ENCODE measurements around the gene CDRT4.

Gene CDRT4

GRCh38 chr17:15492791-15493692 is 25.6 kb upstream of the CDRT4 start:
- DNase-seq: no peak

- no peak for DNase-seq
Observed at GRCh38 chr17:15492186-15492585, 24.8 kb upstream of the CDRT4 start.

- DNase-seq: peak; percentile 66 to 70
Observed at GRCh38 chr17:15490634-15491261, 23.3 kb upstream of the CDRT4 start.

GRCh38 chr17:15488557-15488956 is 21.1 kb upstream of the CDRT4 start:
- no peak for DNase-seq

- no peak for DNase-seq
Observed at GRCh38 chr17:15485045-15485444, 17.6 kb upstream of the CDRT4 start.

GRCh38 chr17:15483431-15483830 is 16.0 kb upstream of the CDRT4 start:
- DNase-seq: no peak

DNA sequence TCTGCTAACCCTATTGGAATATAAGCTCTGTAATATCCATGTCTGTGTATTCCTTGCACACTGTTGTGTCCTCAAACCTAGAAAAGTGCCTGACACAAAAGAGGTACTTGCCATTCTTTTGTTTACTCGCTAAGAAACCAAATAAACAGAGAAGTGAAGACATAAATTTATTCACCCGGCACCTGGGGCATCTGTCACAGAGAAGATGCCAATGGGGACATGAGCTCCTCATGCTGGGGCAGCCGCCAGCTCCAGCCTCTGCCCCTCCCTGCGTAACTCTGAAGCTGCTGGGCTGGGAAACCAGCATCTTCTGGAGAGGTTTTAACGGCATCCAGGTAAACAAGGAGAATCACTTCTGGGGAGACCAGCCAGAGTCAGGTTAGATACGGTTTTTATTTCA is 15.1 kb upstream of the CDRT4 start:
- no peak for DNase-seq

DNA sequence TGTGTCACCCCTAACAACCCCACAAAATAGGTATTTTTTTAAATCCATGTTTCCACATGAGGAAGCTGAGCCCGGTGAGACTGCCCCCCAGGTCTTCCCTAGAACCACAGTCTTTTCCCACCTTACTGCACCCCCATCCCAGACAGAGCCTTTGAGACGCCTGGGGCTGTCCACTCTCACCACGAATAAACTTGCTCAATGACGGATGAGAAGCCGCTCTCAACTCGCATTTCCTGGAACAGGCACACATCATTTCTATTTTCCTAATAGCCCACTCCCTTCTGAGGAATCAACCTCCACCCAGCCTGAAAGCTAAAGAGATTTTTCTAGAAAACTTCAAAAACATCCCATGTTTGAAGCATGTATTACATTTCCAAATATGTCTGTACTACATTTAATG is 14.1 kb upstream of the CDRT4 start:
- no peak for DNase-seq

DNA sequence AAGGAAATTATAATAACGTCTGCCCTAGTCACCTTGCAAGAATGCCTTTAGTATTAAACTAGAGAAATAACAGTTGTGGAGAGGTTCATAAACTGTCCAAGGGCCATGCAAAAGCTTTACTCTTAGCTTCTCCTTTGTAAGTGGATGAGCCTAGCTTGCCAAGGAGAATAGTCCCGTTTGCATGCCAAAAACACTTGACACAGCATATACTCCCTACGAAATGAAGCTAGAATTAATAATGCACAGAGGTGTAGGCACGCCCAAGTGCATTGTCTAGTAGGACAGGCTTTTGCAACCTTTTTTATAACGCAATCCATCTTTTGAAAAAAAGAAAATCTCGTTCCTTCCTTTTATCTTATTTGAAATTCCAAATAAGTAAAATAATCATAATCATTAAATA is 12.8 kb upstream of the CDRT4 start:
- no peak for DNase-seq

DNA sequence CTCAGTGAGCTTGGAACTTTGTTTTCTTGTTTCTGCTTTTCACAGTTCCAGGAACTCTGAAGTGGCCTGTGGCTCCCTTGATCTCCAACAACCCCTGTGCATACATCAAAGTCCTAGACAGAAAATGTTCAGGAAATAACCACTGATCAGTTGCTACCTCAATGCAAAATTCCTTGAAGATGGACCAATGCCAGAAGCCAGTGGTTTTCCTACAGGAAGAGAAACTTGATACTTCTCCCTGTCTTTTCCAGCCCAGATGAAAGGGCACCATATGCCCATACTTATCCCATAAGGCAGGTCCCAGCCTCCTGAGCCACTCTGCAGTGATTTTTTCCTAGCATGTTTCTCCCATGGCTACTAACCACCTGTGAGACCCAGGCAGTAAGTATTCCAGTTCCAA is 12.3 kb upstream of the CDRT4 start:
- DNase-seq: no peak

- no peak for DNase-seq
Observed at GRCh38 chr17:15478845-15479244, 11.4 kb upstream of the CDRT4 start.

GRCh38 chr17:15475631-15476354 is 8.4 kb upstream of the CDRT4 start:
- no peak for DNase-seq

DNA sequence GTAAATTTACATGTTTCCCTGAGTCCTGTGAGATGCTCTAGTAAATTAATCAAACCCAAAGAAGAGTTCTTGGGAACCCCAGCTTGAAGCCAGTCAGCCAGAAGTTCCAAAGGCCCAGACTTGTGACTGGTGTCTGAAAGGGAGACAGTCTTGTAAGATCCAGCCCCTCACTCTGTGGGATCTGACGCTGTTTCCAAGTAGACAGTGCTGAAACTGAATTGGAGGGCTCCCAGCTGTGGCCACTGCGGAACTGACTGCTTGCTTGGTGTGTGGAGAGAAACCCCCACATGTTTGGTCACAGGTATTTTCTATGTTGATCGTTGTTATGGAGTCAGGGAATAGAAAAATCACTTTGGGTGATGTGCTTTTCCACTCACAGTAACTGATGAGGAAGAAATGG is 5.5 kb upstream of the CDRT4 start:
- no peak for DNase-seq

DNA sequence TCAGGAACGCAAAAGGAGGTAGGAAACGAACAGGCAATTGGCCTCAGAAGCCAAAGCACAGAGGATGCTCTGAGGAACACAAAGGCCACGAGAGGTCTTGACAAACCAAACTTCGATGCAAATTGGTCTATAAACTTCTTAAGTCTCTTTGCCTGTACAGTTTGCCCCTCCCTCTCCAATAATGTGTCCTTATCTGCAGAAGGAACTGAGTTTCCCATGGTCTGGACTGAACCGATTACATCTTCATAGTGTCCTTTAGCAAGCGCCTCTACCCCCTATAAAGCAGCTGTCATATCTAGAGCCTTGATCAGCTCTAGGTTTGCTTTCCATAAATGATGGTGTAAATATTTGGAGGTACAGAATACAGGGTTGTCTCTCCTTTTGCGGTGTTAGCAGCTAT is 3.1 kb upstream of the CDRT4 start:
- no peak for DNase-seq

GRCh38 chr17:15469260-15469659 is 1.8 kb upstream of the CDRT4 start:
- DNase-seq: no peak

GRCh38 chr17:15468126-15468525 is 705 bp upstream of the CDRT4 start:
- DNase-seq: no peak

GRCh38 chr17:15466131-15466530 is 1.3 kb downstream of the CDRT4 start:
- no peak for DNase-seq

DNA sequence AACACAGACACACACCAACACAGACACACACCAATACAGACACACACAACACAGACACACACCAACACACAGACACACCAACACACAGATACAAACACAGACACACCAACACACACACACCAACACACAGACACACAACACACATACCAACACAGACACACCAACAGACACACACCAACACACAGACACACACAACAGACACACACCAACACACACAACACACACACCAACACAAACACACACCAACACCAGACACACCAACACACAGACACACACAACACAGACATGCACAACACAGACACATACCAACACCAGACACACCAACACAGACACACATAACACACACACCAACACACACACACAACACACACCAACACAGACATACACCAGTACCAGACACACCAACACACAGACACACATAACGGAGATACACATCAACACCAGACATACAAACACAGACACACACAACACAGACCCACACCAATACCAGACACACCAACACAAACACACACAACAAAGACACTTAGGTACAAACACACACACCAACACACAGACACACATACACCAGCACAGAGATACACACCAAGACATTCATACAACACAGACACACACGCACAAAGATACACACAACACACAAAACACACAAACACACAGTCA is 2.2 kb downstream of the CDRT4 start:
- no peak for DNase-seq

DNA sequence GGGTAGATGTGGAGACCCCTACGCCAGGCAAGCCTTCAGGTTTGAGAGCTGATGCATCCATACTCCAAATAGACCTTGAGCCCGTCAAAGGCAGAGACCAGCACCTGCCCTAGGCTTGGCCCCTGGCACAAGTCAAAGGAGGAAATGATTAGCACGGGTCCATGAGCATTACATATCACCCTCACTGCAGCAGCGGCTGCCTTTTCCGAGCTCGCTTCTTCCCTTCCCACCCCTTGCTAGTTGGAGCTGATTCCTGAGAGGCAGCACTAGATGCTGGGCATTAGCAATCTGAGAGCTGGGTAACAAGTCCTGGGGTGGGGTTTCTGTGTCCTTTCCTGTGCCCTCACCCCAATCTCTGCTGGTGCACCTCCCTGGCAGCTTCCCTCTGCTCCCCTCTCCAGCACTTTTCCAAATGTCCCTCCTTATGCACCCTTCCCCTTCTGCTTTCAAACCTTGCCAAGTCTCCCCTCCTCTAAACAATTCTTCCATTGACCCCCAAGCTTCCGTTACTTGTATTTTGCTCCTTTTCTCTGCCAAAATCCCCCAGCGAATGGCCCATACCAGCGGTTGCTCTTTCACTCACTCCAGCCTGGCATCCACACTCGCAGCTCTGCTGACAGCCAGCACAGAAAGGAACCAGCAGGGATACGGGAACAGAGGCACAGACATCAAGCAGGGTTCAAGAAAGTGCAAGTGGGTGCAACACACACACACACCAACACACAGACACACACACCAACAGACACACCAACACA is 3.0 kb downstream of the CDRT4 start:
- DNase-seq: no peak

GRCh38 chr17:15462976-15463772 is 4.2 kb downstream of the CDRT4 start:
- DNase-seq: no peak

- peak; percentile 51 to 73 for DNase-seq
Observed at GRCh38 chr17:15457723-15458094, 9.7 kb downstream of the CDRT4 start.
